Peyer's patch (tissue), 4 donors: Measurements from ENCODE around the gene ATF6. TPM values are rescaled to one million over a fixed set of nuclear protein-coding genes. Genes with fewer than 3 reads are reported as not detected.

Experiments used
- DNase-seq, 3 donors: peaks; one replicate each; pipeline ENCODE4 v3.0.0-alpha.2; 2017 to 2019
- H3K27ac ChIP-seq, 4 donors: fragments of 200-600 bp; sonication (generic); one replicate each; pipeline ENCODE4 v1.5.1; 2016 to 2019
- H3K27me3 ChIP-seq, 2 donors: fragments of 200-600 bp; sonication (generic); one replicate each; pipeline ENCODE4 v1.5.1; 2019
- H3K36me3 ChIP-seq, 3 donors: fragments of 200-600 bp; sonication (generic); one replicate each; pipeline ENCODE4 v1.5.1; 2016 to 2019
- H3K4me1 ChIP-seq, 4 donors: fragments of 200-600 bp; sonication (generic); one replicate each; pipeline ENCODE4 v1.5.1; 2016 to 2019
- H3K4me3 ChIP-seq, 4 donors: fragments of 200-600 bp; sonication (generic); 1 replicate in 3 of 4; 2 replicates in 1 of 4; pipeline ENCODE4 v1.5.1; 2016 to 2019; ENCODE audit warnings: mild to moderate bottlenecking in 1 of 4
- H3K9me3 ChIP-seq, 4 donors: fragments of 200-600 bp; sonication (generic); one replicate each; pipeline ENCODE4 v1.5.1; 2016 to 2019; ENCODE audit warnings: mild to moderate bottlenecking in 1 of 4
- POLR2A ChIP-seq, 2 donors: fragments of 450-650 bp; IDR thresholded peaks; one replicate each; pipeline ENCODE4 v1.5.1; 2017; ENCODE audit warnings: antibody characterized with exemption in 2 of 2, mild to moderate bottlenecking in 2 of 2, moderate library complexity in 2 of 2
- total RNA-seq, 4 donors: library from RNA; depleted of rRNA; stranded (reverse); fragments of >200 nt; gene quantifications; one replicate each; pipeline ENCODE4 v1.1.0, GENCODE V29; 2016
- TF ChIP-seq, protein P1 (sequence below), 6 experiments: fragments of 450-650 bp in 4 of 6; fragments of 200-600 bp in 2 of 6; sonication (generic) in 1 of 6; IDR thresholded peaks; one replicate each; pipeline ENCODE4 v1.5.1; 2017 to 2019; ENCODE audit warnings: antibody characterized with exemption in 6 of 6, mild to moderate bottlenecking in 3 of 6, moderate library complexity in 1 of 6

ATF6 gene
- total RNA-seq, 4 donors from 2014 or later = 15.5 to 21.4 (median 20.8) TPM

DNA sequence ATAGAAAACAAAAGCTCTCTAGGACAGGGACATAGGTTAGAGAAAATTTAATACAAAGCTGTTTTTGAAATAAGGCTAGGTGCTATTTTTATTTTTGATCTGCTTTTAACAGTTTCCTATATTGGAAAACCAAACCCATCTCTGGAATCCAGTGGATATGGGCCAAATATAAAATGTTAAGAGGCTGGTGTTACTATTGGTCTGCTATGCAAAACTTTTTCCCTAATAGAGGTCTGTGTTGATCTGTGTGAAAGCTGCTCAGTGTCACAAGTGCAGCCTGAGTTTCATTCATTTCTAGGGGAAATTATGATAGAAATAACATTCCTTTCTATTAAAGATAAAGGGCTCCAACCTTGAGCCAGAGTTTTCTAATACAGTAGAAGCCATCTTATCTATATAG lies 141.1 kb downstream of the ATF6 start:
- no peaks in the 10 kb centered on the region for H3K4me1 ChIP-seq
- H3K27ac ChIP-seq = no peak overlapping the region
- H3K27me3 ChIP-seq = no peaks in the 10 kb centered on the region
- H3K36me3 ChIP-seq = peaks cover 0 to under 1% (median 0%) of the 10 kb centered on the region in 3 donors
- no peak for DNase-seq
- TF ChIP-seq, protein P1, sequence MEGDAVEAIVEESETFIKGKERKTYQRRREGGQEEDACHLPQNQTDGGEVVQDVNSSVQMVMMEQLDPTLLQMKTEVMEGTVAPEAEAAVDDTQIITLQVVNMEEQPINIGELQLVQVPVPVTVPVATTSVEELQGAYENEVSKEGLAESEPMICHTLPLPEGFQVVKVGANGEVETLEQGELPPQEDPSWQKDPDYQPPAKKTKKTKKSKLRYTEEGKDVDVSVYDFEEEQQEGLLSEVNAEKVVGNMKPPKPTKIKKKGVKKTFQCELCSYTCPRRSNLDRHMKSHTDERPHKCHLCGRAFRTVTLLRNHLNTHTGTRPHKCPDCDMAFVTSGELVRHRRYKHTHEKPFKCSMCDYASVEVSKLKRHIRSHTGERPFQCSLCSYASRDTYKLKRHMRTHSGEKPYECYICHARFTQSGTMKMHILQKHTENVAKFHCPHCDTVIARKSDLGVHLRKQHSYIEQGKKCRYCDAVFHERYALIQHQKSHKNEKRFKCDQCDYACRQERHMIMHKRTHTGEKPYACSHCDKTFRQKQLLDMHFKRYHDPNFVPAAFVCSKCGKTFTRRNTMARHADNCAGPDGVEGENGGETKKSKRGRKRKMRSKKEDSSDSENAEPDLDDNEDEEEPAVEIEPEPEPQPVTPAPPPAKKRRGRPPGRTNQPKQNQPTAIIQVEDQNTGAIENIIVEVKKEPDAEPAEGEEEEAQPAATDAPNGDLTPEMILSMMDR (IDR thresholded peaks at IDR 0.05) = no peak
- no peak for TF ChIP-seq POLR2A (IDR thresholded peaks at IDR 0.05)
- H3K4me3 ChIP-seq = no peak overlapping the region
- H3K9me3 ChIP-seq = no peaks in the 10 kb centered on the region

- no peak for DNase-seq
- no peaks in the 10 kb centered on the region for H3K4me1 ChIP-seq
- H3K4me3 ChIP-seq = no peak overlapping the region
- peaks cover 0 to 7% (median 0%) of the 10 kb centered on the region in 3 donors for H3K36me3 ChIP-seq
- H3K9me3 ChIP-seq = no peaks in the 10 kb centered on the region
- H3K27me3 ChIP-seq = no peaks in the 10 kb centered on the region
- TF ChIP-seq, protein P1 (IDR thresholded peaks at IDR 0.05) = no peak
- no peak for TF ChIP-seq POLR2A (IDR thresholded peaks at IDR 0.05)
- H3K27ac ChIP-seq = no peak overlapping the region
Measured at GRCh38 chr1:161908264-161908663, 142.1 kb downstream of the ATF6 start.

DNA sequence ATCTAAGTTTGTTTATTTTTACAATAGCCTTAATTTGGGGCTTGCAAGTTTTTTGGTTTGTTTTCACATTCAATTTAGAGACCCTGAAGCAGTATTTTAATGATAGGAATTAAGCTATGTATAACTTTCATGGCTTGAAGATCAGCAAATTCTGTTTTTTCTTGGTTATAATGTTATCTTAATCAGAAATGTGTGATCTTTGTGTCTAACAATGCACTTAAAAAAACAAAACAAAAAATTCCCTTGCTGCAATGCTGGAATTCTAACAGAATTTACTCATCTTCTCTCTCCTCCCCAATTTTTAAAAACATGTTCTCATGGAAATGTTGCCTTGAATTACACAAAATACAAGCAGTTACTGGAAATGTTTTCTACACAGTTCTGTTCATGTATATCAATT lies 144.5 kb downstream of the ATF6 start:
- Histone ChIP-seq H3K27ac (no peak overlapping the region), H3K9me3 (no peaks in the 10 kb centered on the region), H3K36me3 (peaks cover 0 to 24% (median 0%) of the 10 kb centered on the region in 3 donors), H3K27me3 (no peaks in the 10 kb centered on the region), H3K4me1 (no peaks in the 10 kb centered on the region), H3K4me3 (no peak overlapping the region)
- no peak for TF ChIP-seq POLR2A (IDR thresholded peaks at IDR 0.05)
- TF ChIP-seq, protein P1 (IDR thresholded peaks at IDR 0.05) = no peak
- no peak for DNase-seq

DNA sequence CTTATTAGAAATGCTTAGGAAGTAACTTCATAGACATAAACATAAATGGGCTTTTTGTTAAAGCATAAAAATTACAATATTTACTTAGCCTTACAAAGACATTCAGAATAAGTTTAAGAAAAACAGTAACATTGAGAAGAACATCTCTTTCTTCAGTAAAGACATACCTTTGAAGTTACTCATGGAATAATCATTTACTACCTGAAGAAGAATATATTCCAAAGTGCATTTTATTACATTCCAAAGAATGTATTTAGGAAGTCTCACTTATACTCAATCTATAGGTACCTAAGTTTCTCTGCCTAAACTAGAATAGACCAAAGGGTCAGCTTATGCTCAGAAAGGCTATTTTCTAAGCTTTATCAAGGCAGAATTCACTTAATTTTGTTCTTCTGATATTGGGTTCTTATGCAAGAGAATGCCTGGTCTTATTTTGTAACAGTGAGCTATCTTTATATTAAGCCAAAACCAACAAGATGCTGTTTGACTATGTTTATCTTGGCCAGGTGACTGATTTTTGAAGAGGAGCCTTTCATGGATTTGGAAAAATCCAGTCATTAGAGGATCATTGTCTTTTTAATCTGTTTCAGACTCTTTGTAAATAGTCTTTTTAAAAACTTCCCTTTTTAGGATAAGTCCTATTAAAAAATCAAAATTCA lies 147.5 kb downstream of the ATF6 start:
- no peaks in the 10 kb centered on the region for H3K4me1 ChIP-seq
- no peaks in the 10 kb centered on the region for H3K9me3 ChIP-seq
- no peak overlapping the region for H3K4me3 ChIP-seq
- TF ChIP-seq POLR2A (IDR thresholded peaks at IDR 0.05) = no peak
- TF ChIP-seq, protein P1 (IDR thresholded peaks at IDR 0.05) = no peak
- H3K27me3 ChIP-seq = no peaks in the 10 kb centered on the region
- DNase-seq = no peak
- H3K36me3 ChIP-seq = peaks cover 0 to 27% (median 0%) of the 10 kb centered on the region in 3 donors
- H3K27ac ChIP-seq = no peak overlapping the region

GRCh38 chr1:161914595-161914994 lies 148.5 kb downstream of the ATF6 start:
- no peaks in the 10 kb centered on the region for H3K9me3 ChIP-seq
- H3K4me3 ChIP-seq = no peak overlapping the region
- H3K36me3 ChIP-seq = peaks cover 0 to 27% (median 0%) of the 10 kb centered on the region in 3 donors
- TF ChIP-seq, protein P1 (IDR thresholded peaks at IDR 0.05) = no peak
- TF ChIP-seq POLR2A (IDR thresholded peaks at IDR 0.05) = no peak
- no peaks in the 10 kb centered on the region for H3K27me3 ChIP-seq
- H3K4me1 ChIP-seq = no peaks in the 10 kb centered on the region
- H3K27ac ChIP-seq = no peak overlapping the region
- no peak for DNase-seq
